Occipital lobe (tissue), 2 donors: Measurements from ENCODE around the gene STK16. TPM values are rescaled to one million over a fixed set of nuclear protein-coding genes. Genes with fewer than 3 reads are reported as not detected.
A peak's percentile ranks its signal among the peaks of the same experiment; 100 is the strongest.
"Not testable (repeated sequence)": the region's sequence is repeated elsewhere in the genome, so short reads cannot be mapped to it uniquely, and the experiment has no call there.

Source experiments
- DNase-seq: peaks from one replicate; lab custom pipeline; 2025; lab: John Stamatoyannopoulos, UW
- total RNA-seq: library from RNA; depleted of rRNA; stranded (reverse); fragments of >200 nt; gene quantifications from one replicate; pipeline ENCODE4 v1.2.3, GENCODE V29; 2014

Gene STK16, protein sequence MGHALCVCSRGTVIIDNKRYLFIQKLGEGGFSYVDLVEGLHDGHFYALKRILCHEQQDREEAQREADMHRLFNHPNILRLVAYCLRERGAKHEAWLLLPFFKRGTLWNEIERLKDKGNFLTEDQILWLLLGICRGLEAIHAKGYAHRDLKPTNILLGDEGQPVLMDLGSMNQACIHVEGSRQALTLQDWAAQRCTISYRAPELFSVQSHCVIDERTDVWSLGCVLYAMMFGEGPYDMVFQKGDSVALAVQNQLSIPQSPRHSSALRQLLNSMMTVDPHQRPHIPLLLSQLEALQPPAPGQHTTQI
- 15.4 TPM for total RNA-seq

DNA sequence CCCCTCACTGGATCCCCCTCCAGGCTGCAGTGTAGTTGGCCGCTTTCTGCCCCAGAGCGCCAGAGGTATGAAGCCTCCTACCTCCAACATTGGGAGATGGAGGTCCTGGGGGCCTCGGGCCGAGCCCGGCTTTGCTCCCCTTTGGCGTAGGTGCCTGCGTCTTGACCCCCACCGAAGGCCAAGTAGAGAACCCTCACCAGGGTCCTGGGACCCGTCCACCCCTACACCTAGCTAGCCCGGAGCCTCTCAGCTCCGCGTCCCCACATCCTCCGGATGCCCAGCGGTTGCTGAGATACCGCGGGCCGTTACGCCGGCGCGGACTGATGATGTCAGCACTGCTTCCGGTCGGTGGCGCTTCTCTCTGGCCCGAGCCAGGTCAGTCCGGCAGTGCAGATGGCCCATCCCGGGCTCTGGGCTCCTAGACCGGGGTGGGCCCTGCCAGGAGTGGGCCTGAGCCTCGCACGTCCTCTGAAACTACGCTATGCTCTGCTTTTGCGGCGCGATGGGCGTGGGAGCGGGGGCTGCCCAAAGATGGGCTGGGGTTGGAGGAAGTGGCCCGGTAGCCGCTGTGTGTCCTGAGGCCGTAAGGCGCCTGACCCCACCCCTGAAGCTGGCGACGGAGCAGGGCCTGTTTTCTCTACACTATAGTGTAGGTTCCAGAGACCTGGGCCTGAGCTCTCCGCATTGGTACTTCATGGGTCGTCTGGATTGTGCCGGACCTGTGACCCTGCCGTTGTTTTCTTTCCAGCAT, at the start of gene STK16, which contains the start of gene GLB1L:
Gene STK16 (plus strand): TSS at position 332 of the 751 bp plus-strand sequence. CDS start 521 bp downstream, outside the sequence.
Gene GLB1L (minus strand): TSS at position 297 of the 751 bp plus-strand sequence. CDS start 1,871 bp downstream, outside the sequence.
- peak; percentile 88 for DNase-seq

GRCh38 chr2:219197388-219197787, 47.9 kb upstream of the STK16 start:
- no peak for DNase-seq

- no peak for DNase-seq
Observed at GRCh38 chr2:219198974-219199373, 46.3 kb upstream of the STK16 start.

DNA sequence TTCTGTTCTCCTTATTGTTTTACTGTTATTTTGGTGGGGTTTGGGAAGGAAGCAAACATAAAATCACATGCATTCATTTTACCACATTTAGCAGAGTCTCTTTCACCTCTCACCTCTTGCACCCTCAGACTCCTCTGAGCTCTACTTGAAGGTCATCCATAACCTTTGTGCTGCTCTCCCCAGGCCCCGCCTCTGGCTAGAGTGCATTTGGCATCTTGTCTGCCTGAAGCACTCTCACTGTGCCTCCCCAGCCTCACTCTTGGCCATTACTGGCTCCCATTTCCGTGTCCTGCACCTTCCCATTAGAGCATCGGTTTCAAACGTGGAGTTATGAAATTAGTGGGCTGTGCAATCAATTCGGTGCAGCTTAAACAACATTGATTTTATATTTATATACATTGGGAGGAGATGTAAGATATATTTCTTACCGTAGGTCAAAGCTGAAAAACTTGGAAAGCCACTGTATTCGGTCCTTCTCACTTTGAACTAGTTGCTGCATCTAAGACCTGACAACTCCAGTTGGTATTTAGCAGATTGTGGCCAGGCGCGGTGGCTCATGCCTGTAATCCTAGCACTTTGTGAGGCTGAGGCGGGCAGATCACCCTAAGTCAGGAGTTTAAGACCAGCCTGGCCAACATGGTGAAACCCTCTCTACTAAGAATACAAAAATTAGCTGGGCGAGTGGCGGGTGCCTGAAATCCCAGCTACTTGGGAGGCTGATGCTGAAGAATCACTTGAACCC, 45.6 kb upstream of the STK16 start:
- DNase-seq, result no peak

- DNase-seq, result not testable (repeated sequence)
Observed at GRCh38 chr2:219200502-219201326, 44.6 kb upstream of the STK16 start.

GRCh38 chr2:219201331-219201730, 43.9 kb upstream of the STK16 start:
- DNase-seq, result not testable (repeated sequence)

DNA sequence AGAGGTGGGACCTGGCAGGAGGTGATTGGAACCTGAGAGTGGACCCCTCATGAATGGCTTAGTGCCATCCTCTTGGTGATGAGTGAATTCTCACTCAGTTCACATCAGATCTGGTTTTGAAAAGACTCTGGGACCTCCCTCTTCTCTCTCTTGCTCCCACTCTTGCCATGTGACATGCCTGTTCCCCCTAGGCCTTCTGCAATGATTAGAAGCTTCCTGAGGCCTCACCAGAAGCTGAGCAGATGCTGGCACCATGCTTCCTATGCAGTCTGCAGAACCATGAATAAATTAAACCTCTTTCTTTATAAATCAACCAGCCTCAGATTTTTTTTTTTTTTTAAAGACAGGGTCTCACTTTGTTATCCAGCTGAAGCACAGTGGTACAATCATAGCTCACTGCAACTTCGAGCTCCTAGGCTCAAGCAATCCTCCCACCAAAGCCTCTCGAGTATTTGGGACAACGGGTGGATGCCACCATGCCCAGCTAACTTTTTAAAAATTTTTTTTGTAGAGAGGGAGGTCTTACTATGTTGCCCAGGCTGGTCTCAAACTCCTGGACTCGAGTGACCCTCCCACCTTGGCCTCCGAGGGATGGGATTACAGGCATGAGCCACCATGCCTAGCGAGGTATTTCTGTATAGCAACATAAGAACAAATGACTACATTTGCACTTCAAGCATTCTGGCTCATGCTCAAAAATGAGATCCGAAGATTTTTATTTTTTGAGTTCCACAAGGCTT, 40.7 kb upstream of the STK16 start:
- DNase-seq, result no peak

GRCh38 chr2:219205165-219205538, 40.1 kb upstream of the STK16 start:
- no peak for DNase-seq

- DNase-seq, result no peak
Observed at GRCh38 chr2:219205981-219206327, 39.3 kb upstream of the STK16 start.

DNA sequence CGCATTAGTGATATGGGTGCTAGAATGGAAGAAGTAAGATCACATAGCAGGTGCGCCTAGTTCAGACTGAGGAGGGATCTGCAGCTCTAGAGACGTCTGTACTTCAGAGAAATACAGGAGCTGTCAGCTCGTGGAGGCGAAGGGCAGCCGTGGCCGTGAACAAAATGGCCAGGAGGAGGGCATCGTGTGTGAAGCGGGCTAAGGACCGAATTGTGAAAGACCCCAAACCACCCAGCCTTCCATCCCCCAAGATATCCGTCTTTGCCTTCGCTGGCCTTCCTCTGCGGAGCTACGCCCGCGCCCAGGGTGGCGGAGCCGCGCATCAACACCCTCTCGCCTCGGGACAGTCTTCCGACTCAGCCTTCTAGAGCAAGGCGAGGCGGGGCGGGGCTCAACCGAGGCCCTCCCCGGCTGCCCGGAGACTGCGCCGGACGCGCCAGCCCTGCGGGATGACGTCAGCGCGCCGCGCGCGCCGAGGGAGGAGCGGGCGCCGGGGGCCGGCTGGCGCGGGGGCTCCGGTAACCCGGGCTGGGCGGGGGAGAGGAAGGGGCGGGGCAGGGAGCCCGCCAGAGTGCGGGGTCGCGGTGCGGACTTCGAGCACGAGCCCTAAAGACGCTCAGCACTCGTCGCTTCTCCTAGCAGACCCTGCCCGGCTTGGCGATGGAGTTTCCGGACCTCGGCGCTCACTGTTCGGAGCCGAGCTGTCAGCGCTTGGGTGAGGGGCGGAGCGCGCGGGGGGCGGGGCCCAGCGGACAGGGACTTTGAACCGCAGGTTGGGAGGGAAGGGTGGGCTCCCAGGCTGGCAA, 38.7 kb upstream of the STK16 start, which contains the start of gene ZFAND2B:
Gene ZFAND2B (plus strand): TSS at position 455 of the 806 bp plus-strand sequence. CDS start 206 bp downstream, at position 661.
- peak; percentile 91 for DNase-seq

DNA sequence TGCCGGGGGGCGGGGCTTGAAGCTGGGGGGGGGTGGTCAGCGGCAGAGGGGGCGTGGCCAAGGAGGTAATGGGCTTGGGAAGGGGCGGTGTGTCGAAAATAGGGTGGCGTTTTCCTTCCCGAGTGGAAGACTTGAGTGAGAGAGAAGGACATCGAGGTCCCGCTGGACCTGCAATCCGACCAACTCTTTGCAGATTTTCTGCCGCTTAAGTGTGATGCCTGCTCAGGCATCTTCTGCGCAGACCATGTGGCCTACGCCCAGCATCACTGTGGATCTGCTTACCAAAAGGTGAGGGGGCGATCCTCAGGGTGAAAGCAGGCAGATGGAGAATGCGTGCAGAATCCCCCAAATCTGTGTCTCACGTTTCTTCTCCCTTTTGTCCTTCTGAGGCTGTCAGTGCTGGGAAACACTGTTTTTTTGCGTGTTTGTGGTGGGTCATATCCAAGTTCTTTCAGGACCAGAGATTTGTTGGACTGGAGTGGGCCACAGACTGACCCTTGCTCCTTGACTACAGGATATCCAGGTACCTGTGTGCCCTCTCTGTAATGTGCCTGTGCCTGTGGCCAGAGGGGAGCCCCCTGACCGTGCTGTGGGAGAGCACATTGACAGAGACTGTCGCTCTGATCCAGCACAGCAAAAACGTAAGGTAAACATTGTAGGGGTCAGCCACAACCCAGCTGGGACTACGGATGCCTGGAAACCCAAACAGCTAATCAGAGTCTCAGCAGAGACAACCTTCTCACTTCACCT, 38.0 kb upstream of the STK16 start:
- DNase-seq, result no peak

DNA sequence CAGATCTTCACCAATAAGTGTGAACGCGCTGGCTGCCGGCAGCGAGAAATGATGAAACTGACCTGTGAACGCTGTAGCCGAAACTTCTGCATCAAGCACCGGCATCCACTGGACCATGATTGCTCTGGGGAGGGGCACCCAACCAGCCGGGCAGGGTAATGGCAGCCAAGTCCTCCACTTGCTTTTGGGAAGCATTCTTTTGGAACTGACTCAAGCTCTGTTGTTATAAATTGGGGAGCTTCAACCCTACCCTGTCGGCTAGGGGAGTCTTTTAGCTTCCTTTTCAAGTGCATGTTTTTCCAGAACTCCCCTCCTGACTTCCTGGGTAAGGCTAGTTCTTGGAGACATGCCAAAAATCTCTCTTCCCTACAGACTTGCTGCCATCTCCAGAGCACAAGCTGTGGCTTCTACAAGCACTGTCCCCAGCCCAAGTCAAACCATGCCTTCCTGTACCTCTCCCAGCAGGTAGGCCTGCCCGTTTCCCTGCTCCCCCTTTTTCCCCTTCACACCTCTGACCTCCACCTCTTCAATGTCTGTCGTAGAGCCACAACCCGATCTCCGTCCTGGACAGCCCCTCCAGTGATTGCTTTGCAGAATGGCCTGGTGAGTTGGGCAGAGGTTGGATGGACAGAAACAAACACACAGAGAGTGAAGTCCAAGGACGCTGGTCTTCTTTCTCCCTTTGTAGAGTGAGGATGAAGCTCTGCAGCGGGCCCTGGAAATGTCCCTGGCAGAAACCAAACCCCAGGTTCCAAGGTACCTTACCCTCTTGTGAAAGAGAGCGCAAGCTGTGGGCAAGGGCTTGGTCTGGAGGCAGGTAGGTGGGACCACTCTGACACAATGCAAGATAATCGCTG, 37.2 kb upstream of the STK16 start:
- DNase-seq, result no peak

GRCh38 chr2:219209236-219210195, 35.8 kb upstream of the STK16 start:
- no peak for DNase-seq

DNA sequence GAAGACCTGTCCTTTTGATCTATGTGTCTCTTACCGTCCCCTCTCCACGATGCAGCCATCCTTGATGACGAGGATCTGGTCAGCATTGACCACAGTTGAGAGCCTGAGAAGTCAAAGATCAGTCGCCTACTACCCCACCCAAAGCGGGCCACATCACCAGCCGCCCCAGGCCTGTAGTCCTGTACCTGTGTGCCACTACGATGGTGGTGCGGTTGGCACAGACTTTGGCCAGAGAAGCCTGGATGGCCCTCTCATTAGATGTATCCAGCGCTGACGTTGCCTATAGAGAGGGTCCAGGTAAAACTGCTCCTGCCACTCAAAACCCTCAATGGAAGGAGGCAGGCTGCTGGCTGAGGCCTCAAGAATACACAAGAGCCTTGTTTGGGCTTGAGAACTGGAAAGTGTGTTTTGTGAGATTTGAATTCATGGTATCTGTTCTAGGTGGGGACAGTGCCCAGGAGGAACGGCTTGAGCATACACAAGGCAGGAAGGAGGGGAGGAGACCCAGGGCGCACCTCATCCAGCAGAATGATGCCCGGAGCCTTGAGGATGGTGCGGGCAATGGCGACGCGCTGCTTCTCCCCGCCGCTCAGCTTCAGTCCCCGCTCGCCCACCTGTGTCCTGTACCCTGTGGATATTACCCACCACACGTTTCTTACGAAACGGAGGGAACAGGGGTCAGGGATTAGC, 34.9 kb upstream of the STK16 start:
- DNase-seq, result no peak

- no peak for DNase-seq
Observed at GRCh38 chr2:219210886-219211362, 34.4 kb upstream of the STK16 start.

- no peak for DNase-seq
Observed at GRCh38 chr2:219213026-219213415, 32.3 kb upstream of the STK16 start.
